ENCODE measurements around the gene MGST2.

MGST2 gene

DNA sequence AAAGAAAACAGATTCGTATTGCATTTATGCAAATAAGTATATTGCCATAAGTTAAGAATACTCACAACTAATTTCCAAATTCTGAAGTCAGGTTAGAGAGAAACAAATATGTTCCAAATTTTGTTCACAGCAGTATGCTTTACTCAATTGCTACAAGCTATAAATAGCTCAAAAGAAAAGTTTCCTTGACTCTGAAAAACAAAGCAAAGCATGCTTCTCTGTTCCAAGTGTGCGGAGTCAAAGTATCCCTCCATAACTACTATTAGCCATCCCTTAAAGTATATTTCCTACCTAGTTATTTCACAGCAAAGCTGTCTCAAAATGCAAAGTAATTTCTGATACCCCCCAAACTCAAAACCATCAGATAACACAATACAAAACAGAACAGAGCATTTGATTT lies 47.3 kb downstream of the MGST2 start:
- DNase-seq: no peak

DNA sequence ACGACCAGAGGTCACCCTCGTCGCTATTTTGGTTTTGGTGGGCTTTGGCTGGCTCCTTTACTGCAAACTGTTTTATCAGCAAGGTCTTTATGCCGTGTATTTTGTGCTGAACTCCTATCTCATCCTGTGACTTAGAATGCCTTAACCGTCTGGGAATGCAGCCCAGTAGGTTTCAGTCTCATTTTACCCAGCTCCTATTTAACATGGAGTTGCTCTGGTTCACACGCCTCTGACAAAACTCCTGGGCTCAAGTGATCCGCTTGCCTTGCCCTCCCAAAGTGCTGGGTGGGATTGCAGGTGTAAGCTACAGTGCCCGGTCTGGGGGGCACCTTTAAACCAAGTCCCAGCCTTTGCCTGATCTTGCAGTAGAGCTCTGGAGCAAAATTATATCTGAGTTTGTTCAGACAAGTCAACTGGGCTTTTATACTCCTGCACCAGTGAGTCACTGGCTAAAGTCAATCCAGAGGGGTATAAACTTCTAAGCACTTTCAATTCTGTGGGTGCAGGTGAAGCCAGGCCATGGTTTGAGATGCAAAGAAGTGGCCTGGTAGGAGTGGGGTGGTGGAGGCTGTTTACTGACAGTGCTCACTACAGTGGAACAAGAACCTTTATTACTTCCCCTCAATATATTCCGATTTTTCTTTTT lies 50.2 kb downstream of the MGST2 start:
- DNase-seq: no peak

- DNase-seq: no peak
These were observed 52.7 kb downstream of the MGST2 start for GRCh38 chr4:139718358-139718757.

GRCh38 chr4:139718833-139719232 lies 53.2 kb downstream of the MGST2 start:
- no peak for DNase-seq

DNA sequence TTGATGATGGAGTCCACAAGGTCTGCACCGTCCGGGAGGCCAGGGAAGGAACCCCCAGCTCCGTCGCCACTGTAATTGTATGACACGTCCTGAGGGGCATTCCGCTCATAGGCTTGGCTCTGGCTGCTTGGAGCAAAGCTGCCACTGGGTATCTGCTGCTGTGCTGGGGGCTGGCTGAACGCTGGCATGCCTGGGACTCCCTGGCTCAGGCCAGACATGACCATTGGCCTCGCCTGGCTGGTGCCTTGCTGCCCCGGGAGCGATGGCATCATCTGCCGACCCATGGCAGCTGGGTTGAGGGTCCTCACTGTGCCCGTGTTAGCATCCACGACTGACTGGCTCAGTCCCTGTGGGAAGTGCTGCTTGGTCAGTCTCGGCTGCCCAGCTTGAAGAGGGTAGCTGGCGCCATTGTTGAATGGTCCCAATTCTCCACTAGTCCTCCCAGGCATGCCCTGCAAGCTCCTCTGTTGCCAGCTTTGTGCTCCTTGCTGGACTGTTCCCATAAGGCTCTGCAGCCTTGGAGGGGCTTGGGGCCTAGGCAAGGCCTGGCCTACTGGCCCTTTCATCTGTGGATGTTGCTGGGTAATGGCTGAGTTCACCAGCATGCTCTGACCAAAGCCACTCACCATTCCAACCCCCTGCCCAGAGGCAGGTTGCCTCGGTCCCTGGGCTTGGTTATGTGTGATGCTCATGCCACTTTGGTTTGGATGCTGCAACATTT lies 53.9 kb downstream of the MGST2 start:
- DNase-seq: no peak

DNA sequence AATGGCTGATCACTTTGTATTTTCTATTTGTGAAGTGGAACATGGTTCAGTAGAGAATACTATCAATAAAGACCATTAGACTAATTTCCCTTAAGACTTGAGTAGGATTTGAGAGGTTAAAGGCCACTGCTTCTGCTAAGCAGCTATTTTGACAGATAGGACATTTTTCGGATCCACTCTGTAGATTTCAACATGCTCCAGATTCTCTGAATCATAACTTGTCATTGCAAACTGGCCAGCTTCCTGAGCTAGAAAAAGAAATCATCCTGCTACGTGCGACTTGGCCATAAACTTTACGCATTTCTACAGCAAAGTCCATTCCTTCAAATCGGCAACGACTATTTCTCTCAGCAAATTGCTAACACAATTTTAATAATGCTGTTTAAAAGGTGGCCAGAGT lies 55.2 kb downstream of the MGST2 start:
- no peak for DNase-seq

DNA sequence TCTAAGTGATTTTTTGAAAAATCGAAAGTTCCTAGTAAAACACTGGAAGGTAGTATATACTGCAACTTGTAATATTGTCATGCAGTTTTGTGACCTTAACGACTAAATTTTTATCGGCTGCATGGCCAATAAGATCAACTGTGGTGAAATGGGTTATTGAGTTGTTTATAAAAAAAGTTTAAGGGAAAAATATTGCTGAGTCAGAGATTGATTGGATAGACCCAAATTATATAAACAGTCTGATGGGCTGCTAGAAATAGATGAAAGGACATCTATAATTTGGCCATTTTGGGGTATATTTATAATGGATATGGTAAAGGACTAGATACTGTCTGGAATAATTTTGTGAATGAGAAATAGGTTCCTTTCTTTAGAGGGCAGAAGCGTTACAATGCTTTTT lies 56.2 kb downstream of the MGST2 start:
- DNase-seq: no peak

DNA sequence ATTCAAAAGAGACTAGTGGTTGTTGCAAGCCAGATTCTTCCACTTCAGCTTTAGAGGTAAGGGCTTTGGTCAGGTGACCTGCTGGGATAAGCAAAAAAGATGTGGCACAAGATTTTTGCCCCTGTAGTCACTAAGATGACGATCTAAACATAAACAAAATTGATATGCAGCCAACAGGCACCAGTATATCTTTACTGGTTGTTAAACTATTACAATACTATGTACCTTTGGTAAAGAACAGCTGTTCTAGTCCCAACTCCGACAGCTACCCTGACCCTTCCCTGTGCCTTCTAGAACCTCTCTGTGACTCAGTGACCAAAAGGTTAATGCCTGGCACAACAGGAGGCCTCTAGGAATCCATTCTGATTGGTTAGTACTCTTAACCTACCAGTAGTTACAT lies 59.6 kb downstream of the MGST2 start:
- no peak for DNase-seq

DNA sequence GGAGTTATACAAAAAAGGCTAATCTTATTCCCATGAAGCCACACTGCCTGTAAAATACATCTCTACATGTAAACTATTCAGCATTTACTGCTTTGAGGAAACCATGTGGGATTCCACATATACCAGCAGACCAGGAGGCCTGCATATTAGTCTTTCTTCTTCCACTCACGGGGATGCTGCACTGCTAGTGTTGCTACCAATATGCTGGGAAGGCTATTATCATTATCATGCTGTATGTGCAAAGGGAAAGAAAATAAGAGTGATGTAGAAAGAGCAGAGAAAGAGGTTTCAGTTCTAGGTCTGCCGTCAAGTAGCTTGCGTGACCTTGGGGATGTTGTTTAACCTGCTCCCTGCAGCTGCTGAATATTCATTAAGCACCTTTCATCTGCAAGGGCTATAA lies 61.0 kb downstream of the MGST2 start:
- no peak for DNase-seq

- no peak for DNase-seq
These were observed 62.5 kb downstream of the MGST2 start for GRCh38 chr4:139728146-139728545.

DNA sequence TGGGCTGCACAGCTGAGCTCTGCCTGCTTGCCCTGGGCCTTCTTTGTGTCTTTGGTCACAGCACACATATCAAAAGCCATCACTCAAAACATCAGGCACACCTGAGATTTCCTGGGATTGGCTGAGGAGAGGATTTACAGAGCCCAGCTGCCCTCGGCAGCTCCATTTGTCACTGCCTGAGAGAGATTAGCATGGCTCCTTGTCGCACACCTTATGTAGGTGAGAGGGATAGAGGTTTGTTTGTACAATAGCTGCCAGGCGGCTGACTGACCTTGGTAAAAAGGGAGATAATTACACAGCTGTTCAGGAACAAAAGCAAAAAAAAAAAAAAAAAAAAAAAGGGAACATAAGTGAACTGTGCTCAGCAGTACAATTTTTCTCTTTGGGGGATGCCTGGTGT lies 63.2 kb downstream of the MGST2 start:
- DNase-seq: no peak

GRCh38 chr4:139732991-139733570 lies 67.5 kb downstream of the MGST2 start:
- no peak for DNase-seq

DNA sequence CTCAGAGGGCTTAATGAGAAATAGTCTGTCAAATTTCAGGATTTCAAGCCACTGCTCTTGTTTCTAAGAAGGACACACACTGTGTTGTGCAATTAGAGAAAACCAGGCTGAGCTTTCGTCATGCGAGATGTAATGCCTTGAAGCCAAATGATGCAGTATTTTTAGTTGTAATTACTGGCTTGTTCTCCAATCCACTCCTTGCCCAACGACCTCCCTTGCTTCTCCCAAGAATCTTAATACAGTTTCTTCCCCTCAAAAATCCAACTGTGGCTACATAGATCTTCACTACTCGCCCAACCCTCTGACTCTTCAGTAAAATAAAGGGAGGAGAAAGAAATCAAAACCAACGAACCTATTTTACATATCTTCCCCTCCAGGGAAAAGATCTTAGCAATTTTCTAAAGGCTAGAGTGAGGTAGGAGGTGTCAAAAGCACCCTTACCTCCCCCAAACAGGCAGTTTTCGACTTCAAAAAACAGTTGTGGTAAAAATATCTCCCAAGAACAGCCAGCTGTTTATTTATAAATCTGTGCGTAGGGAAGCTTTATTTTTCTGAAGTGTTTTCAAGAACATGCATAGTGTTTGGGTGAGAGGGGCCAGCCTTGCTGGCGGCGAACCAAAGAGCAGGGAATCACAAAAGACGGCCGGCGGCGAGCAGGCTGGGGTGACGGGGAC lies 68.7 kb downstream of the MGST2 start:
- no peak for DNase-seq

GRCh38 chr4:139734875-139735380 lies 69.3 kb downstream of the MGST2 start:
- DNase-seq: peak; percentile 90 to 94

- DNase-seq: peak in 1 of 2 experiments; percentile 54
These were observed 70.0 kb downstream of the MGST2 start for GRCh38 chr4:139735381-139736273.

DNA sequence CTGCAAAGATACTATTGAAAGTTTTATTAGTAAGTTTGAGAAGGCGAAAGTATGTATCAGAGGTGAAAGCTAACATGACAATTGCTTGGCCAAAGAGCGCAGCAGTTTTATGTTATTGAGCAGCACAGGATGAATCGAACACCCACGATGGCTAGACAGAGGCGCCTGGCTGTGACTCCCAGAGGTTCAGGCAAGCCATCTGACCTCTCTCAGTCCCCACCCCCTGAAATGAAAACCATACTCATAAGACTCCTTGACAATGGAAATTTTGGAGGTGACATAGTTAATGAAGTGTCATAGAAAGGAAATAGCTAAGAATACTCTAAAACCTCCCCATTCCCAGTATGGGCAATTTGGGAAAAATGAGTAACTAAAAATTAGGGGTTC lies 70.6 kb downstream of the MGST2 start:
- no peak for DNase-seq

DNA sequence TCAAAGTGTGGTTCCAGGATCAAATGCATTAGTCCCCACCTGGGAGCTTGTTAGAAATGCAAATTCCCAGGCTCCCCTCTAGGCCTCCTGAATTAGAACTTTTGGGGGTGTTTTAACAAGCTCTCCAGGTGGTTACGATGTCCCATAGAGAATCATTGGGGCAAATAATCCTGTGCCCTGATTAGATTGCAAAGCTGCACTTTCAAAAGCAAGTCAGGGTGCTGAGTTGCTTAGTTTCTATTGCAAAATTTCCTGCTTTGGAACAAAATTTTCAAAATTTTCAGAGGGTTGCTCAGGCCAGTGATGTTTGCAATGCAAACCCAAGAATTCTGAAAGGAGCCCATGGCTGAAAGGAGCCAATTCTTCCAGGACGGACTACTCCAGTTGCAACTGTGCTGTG lies 71.0 kb downstream of the MGST2 start:
- DNase-seq: no peak

GRCh38 chr4:139738846-139739613 lies 73.4 kb downstream of the MGST2 start:
- DNase-seq: no peak

DNA sequence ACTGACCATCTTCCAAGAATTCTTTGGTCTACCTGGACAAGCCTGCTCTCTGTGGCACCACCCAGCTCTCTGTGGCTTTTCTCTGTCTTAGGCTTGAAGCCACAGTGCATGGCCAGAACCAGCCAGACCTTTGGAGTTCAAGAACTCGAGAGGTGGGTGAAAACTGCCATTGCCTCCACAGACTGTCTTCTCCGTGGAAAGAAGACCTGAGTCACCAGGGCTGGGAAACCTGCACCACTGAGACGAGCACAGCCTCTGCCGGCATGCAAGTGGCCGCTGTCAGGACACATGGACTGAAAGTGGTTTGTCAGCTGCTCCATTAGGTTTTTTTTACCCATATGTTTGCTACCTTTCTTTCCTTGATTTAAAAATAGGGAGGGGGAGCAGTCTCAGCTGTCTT lies 74.5 kb downstream of the MGST2 start:
- DNase-seq: no peak

- no peak for DNase-seq
These were observed 75.0 kb downstream of the MGST2 start for GRCh38 chr4:139740531-139741041.

- DNase-seq: no peak
These were observed 77.4 kb downstream of the MGST2 start for GRCh38 chr4:139743027-139743426.

- DNase-seq: no peak
These were observed 78.6 kb downstream of the MGST2 start for GRCh38 chr4:139744232-139744631.
